Smooth muscle cell of the brain vasculature (primary cell): ENCODE measurements around the gene RGS7.
"Not testable (repeated sequence)": the region's sequence is repeated elsewhere in the genome, so short reads cannot be mapped to it uniquely, and the experiment has no call there.

Experiments
- DNase-seq: peaks from one replicate; pipeline ENCODE4 v3.0.0-alpha.2; 2012; ENCODE audit warnings: low read depth, low spot score

The RGS7 gene

GRCh38 chr1:240786880-240787279, 570.1 kb downstream of the RGS7 start:
- DNase-seq, result no peak

DNA sequence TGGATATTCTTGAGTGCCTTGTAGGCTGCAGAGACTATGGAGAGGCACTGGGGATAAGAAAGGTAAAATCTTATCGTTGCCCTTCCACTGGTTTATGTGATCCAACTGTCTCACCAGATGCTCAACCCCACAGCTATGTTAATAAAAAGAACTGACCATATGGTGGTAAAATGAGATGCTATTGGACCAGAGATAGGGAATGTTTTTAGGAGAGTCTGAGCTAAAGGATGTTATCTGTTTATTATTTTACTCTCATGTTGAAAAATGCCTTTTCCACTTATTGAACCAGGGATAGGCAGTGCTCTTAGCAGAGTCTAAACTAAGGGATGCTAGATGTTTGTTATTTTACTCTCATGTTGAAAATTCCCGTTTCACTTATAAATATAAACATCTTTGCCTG, 572.2 kb downstream of the RGS7 start:
- DNase-seq, result no peak

GRCh38 chr1:240783728-240784137, 573.3 kb downstream of the RGS7 start:
- DNase-seq, result not testable (repeated sequence)

DNA sequence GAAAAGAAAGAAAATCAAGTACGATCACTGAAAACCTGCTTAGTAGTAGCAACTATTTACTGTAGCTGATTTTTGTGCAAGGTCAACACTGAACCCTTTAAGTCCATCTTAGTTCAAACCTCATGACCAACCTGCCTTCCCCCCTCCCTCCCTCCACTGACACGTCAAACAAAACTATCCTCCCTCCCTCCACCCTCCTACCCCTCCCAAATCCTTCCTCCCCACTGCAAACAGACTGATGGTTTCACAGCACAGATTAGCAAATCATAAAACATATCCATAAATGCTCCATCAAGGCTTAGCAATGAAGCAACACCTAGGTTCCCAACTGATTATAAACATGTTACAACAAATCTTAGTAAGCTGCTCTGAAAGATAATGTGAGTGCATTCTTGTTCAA, 580.8 kb downstream of the RGS7 start:
- DNase-seq, result no peak

GRCh38 chr1:240772131-240772530, 584.9 kb downstream of the RGS7 start:
- DNase-seq, result no peak

GRCh38 chr1:240771450-240771849, 585.6 kb downstream of the RGS7 start:
- no peak for DNase-seq

- no peak for DNase-seq
Measured at GRCh38 chr1:240768979-240769378, 588.0 kb downstream of the RGS7 start.

- DNase-seq, result no peak
Measured at GRCh38 chr1:240766831-240767230, 590.2 kb downstream of the RGS7 start.

GRCh38 chr1:240765732-240766363, 591.2 kb downstream of the RGS7 start:
- no peak for DNase-seq

- no peak for DNase-seq
Measured at GRCh38 chr1:240763771-240764170, 593.2 kb downstream of the RGS7 start.

DNA sequence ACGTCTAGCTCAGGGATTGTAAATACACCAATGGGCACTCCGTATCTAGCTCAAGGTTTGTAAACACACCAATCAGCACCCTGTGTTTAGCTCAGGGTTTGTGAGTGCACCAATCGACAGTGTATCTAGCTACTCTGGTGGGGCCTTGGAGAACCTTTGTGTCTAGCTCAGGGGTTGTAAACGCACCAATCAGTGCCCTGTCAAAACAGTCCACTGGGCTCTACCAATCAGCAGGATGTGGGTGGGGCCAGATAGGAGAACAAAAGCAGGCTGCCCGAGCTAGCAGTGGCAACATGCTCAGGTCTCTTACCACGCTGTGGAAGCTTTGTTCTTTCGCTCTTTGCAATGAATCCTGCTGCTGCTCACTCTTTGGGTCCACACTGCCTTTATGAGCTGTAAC, 593.9 kb downstream of the RGS7 start:
- DNase-seq, result not testable (repeated sequence)

DNA sequence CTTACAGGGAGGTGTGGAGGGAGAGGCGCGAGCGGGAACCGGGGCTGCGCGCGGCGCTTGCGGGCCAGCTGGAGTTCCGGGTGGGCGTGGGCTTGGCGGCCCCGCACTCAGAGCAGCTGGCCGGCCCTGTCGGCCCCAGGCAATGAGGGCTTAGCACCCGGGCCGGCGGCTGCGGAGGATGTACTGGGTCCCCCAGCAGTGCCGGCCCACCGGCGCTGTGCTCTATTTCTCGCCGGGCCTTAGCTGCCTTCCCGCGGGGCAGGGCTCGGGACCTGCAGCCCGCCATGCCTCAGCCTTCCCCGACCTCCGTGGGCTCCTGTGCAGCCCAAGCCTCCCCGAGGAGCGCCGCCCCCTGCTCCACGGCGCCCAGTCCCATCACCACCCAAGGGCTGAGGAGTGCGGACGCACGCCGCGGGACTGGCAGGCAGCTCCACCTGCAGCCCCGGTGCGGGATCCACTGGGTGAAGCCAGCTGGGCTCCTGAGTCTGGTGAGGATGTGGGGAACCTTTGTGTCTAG, 594.5 kb downstream of the RGS7 start:
- not testable (repeated sequence) for DNase-seq

- DNase-seq, result not testable (repeated sequence)
Measured at GRCh38 chr1:240758777-240759176, 598.2 kb downstream of the RGS7 start.

GRCh38 chr1:240758296-240758695, 598.7 kb downstream of the RGS7 start:
- DNase-seq, result no peak

GRCh38 chr1:240747907-240748306, 609.1 kb downstream of the RGS7 start:
- no peak for DNase-seq

DNA sequence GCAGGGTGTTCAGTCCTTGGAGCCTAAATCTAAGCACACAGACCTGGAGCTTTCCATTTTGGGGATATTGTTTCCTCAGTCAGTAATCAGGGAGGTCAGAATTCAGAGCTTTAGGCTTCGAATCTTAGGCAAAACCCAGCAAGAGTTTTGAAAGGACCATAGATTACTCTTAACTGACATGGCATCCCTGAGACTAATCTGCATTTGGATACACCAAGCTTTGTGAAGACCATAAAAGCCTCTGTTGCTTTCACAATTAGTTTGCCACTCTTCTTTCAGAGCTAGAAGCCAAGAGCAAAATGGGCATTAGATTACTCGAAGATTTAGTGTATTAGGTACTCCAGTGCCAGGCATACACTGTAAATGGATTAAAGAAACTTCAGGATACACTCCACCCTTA, 613.3 kb downstream of the RGS7 start:
- DNase-seq, result no peak

DNA sequence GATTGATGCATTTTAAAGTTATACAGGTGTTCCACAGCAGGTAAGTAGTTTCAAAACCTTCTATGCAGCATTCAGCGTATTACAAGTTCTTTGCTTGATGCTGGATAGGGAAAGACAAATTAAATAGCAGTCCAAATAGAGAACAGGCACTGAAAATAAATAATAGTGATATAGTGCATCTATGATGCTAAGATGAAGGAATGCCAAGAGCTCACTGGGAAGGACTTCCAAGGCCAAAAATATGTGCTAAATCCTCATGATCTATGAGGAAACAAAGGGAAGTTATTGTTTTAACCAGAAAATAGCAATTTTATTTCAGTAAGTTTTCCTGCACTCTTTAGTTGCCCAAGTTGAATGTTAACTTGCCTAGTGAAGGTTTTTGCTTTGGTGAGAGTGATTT, 617.3 kb downstream of the RGS7 start:
- no peak for DNase-seq

GRCh38 chr1:240739139-240739538, 617.9 kb downstream of the RGS7 start:
- DNase-seq, result no peak

- no peak for DNase-seq
Measured at GRCh38 chr1:240737766-240738265, 619.2 kb downstream of the RGS7 start.

DNA sequence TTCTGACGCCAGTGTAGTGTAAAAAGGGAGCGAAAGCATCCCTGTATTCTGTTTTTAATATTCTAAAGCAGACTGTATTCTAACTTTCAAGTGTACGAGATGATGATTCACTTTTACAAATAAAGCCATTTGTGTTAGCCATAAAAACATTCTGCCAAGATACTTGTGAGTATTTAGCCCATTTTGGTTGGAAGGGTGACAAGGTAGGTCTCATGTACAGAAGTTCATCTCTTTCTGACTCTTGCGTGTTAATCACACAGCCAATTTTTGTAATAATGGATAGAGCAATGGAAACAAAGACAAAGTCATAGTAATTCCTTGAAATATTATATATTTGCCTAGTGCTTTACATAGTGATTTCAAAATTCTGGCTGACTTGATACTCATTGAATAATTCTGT, 619.7 kb downstream of the RGS7 start:
- DNase-seq, result no peak

GRCh38 chr1:240734705-240735104, 622.3 kb downstream of the RGS7 start:
- not testable (repeated sequence) for DNase-seq

- no peak for DNase-seq
Measured at GRCh38 chr1:240734001-240734400, 623.0 kb downstream of the RGS7 start.

- DNase-seq, result peak; percentile 29
Measured at GRCh38 chr1:240732390-240732789, 624.6 kb downstream of the RGS7 start.
